Measurements from ENCODE around the gene USP31. TPM values are rescaled to one million over a fixed set of nuclear protein-coding genes. Genes with fewer than 3 reads are reported as not detected.

The USP31 gene
- total and polyA plus RNA-seq, 2 of the 13 experiments (the other 11 are each of a cell fraction or from before 2014, with no cell fraction given): 22.5 to 23.3 TPM

DNA sequence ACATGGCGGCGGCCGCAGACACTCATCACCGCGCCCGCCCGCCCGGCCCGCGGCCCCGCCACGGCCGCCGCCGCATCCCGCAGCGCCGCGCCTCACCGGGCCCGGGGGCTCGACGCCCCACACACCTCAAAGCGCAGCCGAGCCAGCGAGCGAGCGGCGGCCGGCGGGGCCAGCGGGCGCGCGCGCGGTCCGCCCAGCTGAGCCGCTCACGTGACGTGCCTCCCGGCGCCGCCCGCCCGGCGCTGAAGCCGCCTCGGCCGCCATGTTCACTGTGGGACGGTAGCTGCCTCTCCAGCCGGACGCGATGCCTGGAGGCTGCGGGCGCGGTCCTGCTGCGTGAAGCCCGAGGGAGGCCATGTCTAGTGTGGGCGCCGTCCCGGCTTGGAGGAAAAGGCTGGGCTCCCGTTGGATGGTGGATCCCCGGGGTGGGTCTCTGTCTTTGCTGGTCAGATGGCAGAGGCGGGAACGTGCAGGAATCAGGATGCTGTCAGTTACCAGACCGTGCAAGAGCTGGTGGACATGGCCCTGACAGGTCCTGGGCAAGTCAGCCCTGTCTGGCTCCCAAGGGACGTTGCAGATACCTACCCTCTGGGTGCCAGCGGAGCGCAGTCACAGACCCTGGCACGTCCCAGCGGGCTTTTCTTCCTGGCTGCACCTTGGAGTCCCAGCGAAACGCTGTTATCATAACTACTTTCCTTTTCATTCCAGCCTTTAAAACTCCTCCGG lies at the start of gene USP31 (continued):
- TF ChIP-seq RARG (CRISPR knock-in tag; IDR thresholded peaks at IDR 0.05; ENCODE audit: low read depth) (no peak), GABPB1 (CRISPR knock-in tag; IDR thresholded peaks at IDR 0.05) (peak; percentile 92), MAFF (IDR thresholded peaks at IDR 0.05; ENCODE audit: low read depth, low read length) (no peak), MLLT10 (CRISPR knock-in tag; IDR thresholded peaks at IDR 0.05) (no peak), NFKBIZ (CRISPR knock-in tag; IDR thresholded peaks at IDR 0.05) (peak; percentile 74), HNRNPH1 (optimal IDR thresholded peaks at IDR 0.05; ENCODE audit: low read depth, low read length) (no peak), BHLHE40 (IDR thresholded peaks at IDR 0.05; ENCODE audit: low read length) (peak; percentile 98), FOXK2 (IDR thresholded peaks at IDR 0.05) (no peak), ZNF619 (CRISPR knock-in tag; IDR thresholded peaks at IDR 0.05) (peak; percentile 92), SETDB1 (CRISPR knock-in tag; IDR thresholded peaks at IDR 0.05; ENCODE audit: borderline replicate concordance) (no peak), ZIK1 (CRISPR knock-in tag; IDR thresholded peaks at IDR 0.05; ENCODE audit: borderline replicate concordance, low read depth) (peak; percentile 97), ZNF83 (CRISPR knock-in tag; IDR thresholded peaks at IDR 0.05; ENCODE audit: borderline replicate concordance) (peak; percentile 52; the same call in 1 of the 2 replicates), KDM5A (IDR thresholded peaks at IDR 0.05; ENCODE audit: borderline replicate concordance, low read length) (no peak)
- TF ChIP-seq, protein P1, sequence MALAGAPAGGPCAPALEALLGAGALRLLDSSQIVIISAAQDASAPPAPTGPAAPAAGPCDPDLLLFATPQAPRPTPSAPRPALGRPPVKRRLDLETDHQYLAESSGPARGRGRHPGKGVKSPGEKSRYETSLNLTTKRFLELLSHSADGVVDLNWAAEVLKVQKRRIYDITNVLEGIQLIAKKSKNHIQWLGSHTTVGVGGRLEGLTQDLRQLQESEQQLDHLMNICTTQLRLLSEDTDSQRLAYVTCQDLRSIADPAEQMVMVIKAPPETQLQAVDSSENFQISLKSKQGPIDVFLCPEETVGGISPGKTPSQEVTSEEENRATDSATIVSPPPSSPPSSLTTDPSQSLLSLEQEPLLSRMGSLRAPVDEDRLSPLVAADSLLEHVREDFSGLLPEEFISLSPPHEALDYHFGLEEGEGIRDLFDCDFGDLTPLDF (CRISPR knock-in tag; IDR thresholded peaks at IDR 0.05): peak; percentile 78; the same call in 1 of the 2 replicates
- TF ChIP-seq, protein P2, sequence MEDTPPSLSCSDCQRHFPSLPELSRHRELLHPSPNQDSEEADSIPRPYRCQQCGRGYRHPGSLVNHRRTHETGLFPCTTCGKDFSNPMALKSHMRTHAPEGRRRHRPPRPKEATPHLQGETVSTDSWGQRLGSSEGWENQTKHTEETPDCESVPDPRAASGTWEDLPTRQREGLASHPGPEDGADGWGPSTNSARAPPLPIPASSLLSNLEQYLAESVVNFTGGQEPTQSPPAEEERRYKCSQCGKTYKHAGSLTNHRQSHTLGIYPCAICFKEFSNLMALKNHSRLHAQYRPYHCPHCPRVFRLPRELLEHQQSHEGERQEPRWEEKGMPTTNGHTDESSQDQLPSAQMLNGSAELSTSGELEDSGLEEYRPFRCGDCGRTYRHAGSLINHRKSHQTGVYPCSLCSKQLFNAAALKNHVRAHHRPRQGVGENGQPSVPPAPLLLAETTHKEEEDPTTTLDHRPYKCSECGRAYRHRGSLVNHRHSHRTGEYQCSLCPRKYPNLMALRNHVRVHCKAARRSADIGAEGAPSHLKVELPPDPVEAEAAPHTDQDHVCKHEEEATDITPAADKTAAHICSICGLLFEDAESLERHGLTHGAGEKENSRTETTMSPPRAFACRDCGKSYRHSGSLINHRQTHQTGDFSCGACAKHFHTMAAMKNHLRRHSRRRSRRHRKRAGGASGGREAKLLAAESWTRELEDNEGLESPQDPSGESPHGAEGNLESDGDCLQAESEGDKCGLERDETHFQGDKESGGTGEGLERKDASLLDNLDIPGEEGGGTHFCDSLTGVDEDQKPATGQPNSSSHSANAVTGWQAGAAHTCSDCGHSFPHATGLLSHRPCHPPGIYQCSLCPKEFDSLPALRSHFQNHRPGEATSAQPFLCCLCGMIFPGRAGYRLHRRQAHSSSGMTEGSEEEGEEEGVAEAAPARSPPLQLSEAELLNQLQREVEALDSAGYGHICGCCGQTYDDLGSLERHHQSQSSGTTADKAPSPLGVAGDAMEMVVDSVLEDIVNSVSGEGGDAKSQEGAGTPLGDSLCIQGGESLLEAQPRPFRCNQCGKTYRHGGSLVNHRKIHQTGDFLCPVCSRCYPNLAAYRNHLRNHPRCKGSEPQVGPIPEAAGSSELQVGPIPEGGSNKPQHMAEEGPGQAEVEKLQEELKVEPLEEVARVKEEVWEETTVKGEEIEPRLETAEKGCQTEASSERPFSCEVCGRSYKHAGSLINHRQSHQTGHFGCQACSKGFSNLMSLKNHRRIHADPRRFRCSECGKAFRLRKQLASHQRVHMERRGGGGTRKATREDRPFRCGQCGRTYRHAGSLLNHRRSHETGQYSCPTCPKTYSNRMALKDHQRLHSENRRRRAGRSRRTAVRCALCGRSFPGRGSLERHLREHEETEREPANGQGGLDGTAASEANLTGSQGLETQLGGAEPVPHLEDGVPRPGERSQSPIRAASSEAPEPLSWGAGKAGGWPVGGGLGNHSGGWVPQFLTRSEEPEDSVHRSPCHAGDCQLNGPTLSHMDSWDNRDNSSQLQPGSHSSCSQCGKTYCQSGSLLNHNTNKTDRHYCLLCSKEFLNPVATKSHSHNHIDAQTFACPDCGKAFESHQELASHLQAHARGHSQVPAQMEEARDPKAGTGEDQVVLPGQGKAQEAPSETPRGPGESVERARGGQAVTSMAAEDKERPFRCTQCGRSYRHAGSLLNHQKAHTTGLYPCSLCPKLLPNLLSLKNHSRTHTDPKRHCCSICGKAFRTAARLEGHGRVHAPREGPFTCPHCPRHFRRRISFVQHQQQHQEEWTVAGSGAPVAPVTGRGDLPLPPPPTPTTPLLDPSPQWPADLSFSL (CRISPR knock-in tag; IDR thresholded peaks at IDR 0.05): no peak
- TF ChIP-seq, protein P3, sequence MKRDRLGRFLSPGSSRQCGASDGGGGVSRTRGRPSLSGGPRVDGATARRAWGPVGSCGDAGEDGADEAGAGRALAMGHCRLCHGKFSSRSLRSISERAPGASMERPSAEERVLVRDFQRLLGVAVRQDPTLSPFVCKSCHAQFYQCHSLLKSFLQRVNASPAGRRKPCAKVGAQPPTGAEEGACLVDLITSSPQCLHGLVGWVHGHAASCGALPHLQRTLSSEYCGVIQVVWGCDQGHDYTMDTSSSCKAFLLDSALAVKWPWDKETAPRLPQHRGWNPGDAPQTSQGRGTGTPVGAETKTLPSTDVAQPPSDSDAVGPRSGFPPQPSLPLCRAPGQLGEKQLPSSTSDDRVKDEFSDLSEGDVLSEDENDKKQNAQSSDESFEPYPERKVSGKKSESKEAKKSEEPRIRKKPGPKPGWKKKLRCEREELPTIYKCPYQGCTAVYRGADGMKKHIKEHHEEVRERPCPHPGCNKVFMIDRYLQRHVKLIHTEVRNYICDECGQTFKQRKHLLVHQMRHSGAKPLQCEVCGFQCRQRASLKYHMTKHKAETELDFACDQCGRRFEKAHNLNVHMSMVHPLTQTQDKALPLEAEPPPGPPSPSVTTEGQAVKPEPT (CRISPR knock-in tag; IDR thresholded peaks at IDR 0.05; ENCODE audit: low read depth): peak; percentile 81; the same call in 1 of the 2 replicates
- TF ChIP-seq, protein P4, sequence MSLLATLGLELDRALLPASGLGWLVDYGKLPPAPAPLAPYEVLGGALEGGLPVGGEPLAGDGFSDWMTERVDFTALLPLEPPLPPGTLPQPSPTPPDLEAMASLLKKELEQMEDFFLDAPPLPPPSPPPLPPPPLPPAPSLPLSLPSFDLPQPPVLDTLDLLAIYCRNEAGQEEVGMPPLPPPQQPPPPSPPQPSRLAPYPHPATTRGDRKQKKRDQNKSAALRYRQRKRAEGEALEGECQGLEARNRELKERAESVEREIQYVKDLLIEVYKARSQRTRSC (CRISPR knock-in tag; IDR thresholded peaks at IDR 0.05; ENCODE audit: low read depth): no peak
- TF ChIP-seq, protein P5, sequence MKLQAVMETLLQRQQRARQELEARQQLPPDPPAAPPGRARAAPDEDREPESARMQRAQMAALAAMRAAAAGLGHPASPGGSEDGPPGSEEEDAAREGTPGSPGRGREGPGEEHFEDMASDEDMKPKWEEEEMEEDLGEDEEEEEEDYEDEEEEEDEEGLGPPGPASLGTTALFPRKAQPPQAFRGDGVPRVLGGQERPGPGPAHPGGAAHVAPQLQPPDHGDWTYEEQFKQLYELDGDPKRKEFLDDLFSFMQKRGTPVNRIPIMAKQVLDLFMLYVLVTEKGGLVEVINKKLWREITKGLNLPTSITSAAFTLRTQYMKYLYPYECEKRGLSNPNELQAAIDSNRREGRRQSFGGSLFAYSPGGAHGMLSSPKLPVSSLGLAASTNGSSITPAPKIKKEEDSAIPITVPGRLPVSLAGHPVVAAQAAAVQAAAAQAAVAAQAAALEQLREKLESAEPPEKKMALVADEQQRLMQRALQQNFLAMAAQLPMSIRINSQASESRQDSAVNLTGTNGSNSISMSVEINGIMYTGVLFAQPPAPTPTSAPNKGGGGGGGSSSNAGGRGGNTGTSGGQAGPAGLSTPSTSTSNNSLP (IDR thresholded peaks at IDR 0.05; ENCODE audit: low read depth, low read length): peak; percentile 34

Data from HepG2 (cell line).